Daoy (cell line): Measurements from ENCODE around the gene MRPL33. TPM values are rescaled to one million over a fixed set of nuclear protein-coding genes. Genes with fewer than 3 reads are reported as not detected.

Experiments used
- DNase-seq: peaks from one replicate; pipeline ENCODE4 v3.0.0-alpha.2; 2015; ENCODE audit warnings: low read depth
- total RNA-seq: library from RNA; depleted of rRNA; stranded (reverse); fragments of >200 nt; shearing (Covaris generic); gene quantifications from 2 replicates; pipeline ENCODE4 v1.2.3, GENCODE V29; 2014; rRNA removed

MRPL33 gene
- total RNA-seq, 1 experiment from 2014 or later: 175 TPM

DNA sequence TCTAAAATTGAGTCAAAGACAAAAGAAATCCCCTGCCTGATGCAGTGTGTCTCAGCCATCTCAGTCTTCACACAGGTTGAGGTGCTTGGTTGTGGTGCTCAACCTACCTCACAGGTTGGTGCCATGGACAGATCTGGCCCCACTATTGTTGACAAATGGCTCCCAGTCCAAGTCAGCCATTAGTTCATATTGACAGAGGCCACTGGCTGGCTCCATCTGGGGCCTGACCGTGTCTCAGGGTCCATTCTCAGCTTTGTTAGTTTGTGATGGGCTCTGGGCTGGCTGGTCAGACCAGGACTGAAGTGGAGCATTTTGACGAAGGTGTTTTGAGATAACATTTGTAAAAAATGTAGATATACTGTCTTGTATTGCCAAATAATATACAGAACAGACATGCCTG lies 36.9 kb downstream of the MRPL33 start:
- DNase-seq: no peak

DNA sequence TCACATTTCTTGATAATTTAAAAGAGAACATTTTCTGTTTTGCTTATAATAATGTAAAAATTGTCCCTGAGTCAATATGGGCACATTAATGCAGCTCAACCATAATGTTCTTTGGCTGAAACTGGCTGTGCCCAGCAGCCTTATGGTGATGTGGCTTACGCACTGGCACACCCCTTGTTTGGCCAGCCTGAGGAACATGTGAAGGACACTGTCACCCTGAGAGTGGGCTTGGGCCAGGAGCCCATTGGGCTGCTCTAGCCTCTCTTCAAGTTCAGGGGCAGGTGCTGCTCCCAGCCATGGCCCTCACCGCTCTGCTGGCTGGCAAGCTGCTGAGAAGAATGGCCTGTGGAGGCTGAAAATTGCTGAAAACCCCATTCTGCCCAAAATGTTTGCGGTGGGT lies 37.5 kb downstream of the MRPL33 start:
- no peak for DNase-seq

DNA sequence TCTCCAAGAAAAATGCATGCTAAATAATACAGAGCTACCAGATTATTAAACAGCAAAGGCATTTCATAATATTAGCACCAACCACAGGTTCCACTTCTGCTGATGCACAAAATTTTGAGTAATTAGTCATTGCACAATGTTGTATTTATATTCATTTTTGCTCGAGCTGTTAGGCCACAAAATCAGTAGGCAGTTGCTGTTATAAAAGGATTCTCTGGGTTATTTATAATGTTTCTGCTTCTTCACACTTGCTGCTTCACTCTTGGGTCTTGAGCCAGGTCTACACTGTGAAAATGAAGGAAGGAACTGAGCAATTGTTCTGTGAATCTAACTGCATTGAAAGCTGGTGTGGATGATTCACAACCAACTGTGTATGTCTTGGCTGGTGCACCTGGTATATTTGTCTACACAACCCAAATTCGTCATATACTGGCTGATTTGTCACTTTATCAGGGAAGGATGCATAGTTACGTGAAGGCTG lies 38.3 kb downstream of the MRPL33 start:
- peak; percentile 88 for DNase-seq

DNA sequence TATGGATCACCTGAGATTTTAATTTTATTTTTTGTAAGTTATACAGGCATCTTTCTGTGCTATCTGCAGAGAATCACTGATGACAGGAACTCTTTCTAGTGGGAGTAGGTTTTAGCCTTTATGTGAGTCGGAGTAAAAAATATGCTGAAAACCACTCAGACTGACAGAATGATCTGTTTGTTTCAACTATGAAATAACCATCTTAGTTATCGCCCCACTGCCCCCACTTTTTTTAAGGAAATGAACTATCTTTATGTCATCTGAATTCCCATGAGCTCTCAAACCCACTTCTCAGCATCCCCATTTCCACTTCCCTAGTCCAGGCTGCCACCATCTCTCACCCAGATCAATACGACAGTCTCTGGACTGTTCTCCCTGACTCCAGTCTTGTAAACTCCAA lies 38.9 kb downstream of the MRPL33 start:
- DNase-seq: no peak

DNA sequence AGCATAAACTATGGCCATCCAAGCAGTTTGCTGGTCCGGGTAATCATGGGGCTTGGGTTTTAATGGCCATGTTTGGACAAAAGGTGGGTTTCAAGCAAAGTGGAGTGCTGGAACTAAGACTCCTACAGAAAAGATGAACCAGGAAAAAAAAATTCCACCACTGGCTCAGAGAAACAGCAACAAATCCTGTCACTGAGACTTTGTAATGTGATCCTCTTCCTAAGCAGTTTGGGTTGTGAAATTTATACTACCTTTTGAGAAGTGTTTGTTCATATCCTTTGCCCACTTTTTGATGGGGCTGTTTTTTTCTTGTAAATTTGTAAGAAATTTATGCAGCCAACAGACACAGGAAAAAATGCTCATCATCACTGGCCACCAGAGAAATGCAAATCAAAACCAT lies 40.2 kb downstream of the MRPL33 start:
- no peak for DNase-seq

DNA sequence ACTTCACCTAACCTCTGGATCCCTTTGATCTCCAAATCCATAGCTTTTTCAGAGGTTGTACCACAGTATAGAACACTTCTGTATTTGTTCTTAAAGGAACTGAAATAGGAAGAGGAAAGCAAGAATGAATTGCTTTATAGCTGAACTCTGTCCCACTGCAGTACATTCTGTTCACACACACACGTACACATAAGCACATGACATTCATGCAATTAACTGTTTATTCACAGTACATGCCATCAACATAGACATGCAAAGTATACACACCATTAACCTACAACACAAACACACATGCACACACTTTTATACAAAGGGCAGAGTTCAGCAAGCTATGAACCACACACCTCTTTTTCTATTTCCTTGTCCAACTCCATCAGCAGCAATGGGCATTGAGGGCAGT lies 43.2 kb downstream of the MRPL33 start:
- no peak for DNase-seq

DNA sequence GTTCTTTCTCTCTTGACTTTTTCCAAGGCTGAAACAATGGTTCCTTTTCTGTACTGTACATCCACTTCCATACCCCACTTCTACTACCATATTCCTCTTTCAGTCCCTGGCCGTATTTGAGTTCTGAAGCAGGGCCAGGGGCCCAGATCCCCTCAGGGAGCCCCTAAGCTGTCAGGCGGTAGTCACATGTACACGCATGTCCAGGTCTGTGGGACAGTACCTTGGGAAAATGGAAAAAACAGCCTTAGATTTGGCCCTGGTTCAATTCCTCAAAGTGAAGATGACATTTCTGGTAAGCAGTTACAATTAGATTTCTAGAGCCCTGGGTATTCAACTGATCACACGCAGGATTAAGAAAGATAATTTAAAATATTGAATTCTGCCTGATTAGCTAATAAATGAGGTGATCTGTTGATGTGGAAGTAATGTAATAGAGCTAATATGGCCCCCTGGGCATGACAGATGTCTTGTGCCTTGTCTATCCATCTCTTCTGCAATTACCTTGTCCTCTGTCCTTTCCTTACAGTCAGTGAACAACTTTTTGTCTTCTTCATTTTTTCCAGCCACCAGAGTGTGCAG lies 44.4 kb downstream of the MRPL33 start:
- DNase-seq: no peak

DNA sequence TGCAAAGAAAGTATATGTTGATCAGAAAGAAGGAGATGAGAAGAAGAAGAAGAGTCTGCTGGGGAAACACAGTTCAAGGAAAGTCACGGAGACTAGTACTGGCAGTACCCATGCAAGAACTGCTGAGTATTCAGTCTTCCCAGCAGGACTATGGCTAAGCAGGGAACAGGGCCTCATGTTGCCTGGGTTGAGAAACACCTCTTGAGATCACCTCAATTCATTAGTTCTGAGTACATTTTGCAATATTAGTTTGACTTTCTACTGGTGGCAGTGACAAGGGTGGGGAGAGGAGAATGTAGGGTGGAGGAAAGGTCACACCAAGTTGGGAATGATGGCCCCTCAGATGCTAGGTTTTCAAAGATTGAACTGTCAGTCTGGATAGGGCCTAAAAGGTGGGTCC lies 50.5 kb downstream of the MRPL33 start:
- DNase-seq: no peak

DNA sequence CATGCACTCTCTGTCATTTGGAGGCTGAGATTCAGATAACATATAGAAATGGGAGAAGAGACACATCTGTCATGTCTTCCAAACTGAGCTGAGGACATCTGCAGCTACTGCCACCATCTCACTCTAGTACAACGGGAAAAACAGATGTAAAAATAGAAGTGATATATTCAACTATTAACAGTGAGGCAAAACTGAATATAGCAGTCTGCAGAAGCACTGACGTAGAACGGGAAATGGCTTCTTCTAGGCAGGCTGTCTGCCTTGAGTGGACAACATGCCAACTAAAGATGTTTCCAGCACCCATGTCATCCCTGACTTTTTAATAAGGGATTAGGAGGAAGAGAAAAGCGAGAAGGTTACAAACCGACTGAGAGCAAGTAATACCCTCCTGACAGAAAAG lies 51.6 kb downstream of the MRPL33 start:
- DNase-seq: no peak

DNA sequence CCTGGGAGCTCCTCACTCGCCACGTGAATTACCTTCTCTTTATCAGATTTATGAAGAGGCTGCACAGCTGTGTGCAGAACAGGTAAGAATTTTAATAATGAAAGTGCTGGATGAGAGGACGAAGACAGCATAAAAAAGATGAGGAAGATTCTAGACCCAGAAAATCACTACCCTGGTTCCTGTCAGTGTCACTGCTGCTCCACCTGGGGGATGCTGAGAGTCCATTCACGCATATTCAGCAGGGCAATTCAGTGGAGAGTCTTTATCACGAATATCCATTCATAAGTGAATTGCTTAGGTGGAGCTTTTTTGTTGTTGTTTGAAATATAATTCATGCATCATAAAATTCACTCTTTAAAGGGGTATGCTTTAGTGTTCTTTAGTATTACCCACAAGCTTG lies 52.0 kb downstream of the MRPL33 start:
- DNase-seq: no peak

DNA sequence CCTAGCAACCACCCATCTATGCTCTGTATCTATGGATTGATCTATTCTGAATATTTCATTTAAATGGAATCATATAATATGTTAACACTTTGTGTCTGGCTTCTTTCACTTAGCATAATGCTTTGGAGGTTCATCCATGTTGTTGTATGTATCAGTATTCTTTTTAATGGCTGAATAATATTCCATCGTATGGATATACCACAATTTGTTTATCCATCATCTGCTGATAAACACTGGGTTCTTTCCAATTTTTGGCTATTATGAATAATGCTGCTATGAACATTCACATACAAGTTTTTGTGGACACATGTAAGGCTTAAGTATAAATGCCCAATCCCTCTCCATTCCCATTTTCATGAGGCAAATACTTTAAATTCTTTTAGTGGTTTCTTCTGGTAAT lies 52.9 kb downstream of the MRPL33 start:
- DNase-seq: no peak

DNA sequence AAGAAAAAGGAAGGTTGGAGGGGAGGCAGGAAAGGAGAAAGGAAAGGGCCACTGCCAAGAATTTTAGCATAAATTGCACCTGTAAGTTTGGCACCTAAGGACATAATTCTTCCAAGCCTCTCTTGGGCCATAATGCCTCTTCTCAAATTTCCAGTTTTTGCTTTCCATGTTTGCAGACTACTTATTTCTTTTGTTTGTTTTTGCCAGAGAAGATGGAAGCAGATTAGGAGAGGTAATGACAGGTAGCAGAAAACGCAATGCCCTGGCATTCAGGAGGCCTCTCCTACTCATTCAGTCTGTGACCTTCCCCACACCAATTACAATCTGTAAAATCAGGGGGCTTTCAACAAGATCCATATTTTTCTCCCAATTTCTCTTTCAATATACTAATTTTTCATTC lies 56.8 kb downstream of the MRPL33 start:
- DNase-seq: no peak

Other genes with a start within 250 kb of the MRPL33 start
- gene ZNF512, start 188.7 kb upstream of the MRPL33 start, total RNA-seq: 26.1 and 35.5 TPM in 2 replicates
- gene CCDC121, start 142.7 kb upstream of the MRPL33 start, total RNA-seq: 0.74 and 1.5 TPM in 2 replicates
- 64.6 and 71.0 TPM in 2 replicates for gene GPN1, start 142.7 kb upstream of the MRPL33 start, total RNA-seq
- 19.3 and 21.6 TPM in 2 replicates for gene SUPT7L, start 108.1 kb upstream of the MRPL33 start, total RNA-seq
- gene SLC4A1AP, start 107.8 kb upstream of the MRPL33 start, total RNA-seq: 46.3 and 51.6 TPM in 2 replicates
- 1.7 and 3.4 TPM in 2 replicates for gene RBKS, start 118.7 kb downstream of the MRPL33 start, total RNA-seq
- gene BABAM2, start 119.0 kb downstream of the MRPL33 start, total RNA-seq: 37.2 and 42.5 TPM in 2 replicates